PC-3 (cell line): ENCODE results near the gene MMP1.

Experiments
- CTCF ChIP-seq: fragments of 300-600 bp; sonication (generic); conservative IDR thresholded peaks from 2 replicates; pipeline ENCODE4 v1.5.1; 2017; ENCODE audit warnings: antibody characterized with exemption, low read depth, mild to moderate bottlenecking, low read length
- EZH2 ChIP-seq: fragments of 300-600 bp; sonication (generic); IDR thresholded peaks from one replicate; pipeline ENCODE4 v1.6.1; 2017; ENCODE audit warnings: antibody characterized with exemption, mild to moderate bottlenecking, low read length; ENCODE audit not compliant: unreplicated experiment
- EZH2phosphoT487 ChIP-seq: fragments of 300-600 bp; sonication (generic); IDR thresholded peaks from 2 replicates; pipeline ENCODE4 v1.6.1; 2018; ENCODE audit warnings: mild to moderate bottlenecking, antibody characterized with exemption, low read length, borderline replicate concordance

DNA sequence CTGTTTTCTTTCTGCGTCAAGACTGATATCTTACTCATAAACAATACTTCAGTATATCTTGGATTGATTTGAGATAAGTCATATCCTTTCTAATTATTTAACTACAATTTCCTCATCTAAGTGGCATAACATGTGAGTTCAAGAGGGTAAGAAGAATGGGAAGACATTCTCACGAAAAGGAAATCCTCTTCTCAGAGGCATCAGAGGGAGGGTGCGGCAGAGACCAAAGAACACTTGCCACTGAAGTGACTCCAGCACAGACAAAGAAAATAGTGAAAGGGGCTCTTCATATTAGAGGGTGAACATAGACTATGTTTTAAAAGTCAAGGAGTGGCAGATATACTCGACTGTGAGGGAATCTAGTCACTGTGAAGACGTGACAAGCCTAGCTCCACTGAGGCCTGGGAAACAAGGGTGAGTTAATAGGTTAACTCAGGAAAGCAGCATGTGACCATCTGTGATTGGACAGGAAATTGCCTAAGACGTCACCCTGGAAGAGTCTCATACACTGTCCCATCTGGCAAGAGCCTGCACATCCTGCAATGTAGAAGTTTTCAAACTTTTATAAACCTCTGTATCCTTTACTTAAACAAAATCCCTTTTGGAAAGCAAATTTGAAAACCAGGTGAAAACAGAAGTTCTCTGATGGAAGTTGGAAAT is 1.9 kb upstream of the MMP1 start:
- TF ChIP-seq CTCF (no peak), EZH2 (no peak), EZH2phosphoT487 (no peak)
